ENCODE measurements around the gene DENND2C. TPM values are rescaled to one million over a fixed set of nuclear protein-coding genes. Genes with fewer than 3 reads are reported as not detected.
A peak's percentile ranks its signal among the peaks of the same experiment; 100 is the strongest.

DENND2C gene
- total RNA-seq, 1 donor from 2014 or later = 0.79 TPM

- H3K4me3 Mint-ChIP-seq = no peak overlapping the region
- H3K27me3 Mint-ChIP-seq (ENCODE audit: low read depth) = peaks cover 4% of the 10 kb centered on the region
- peaks cover 2% of the 10 kb centered on the region for H3K36me3 Mint-ChIP-seq (ENCODE audit: low read depth)
- H3K4me1 Mint-ChIP-seq = no peaks in the 10 kb centered on the region
- no peaks in the 10 kb centered on the region for H3K9me3 Mint-ChIP-seq
- no peak for TF ChIP-seq CTCF (conservative IDR thresholded peaks at IDR 0.05)
- no peak overlapping the region for H3K27ac Mint-ChIP-seq (ENCODE audit: unreplicated experiment)
- no peak for DNase-seq (ENCODE audit: low read depth, low spot score)
Observed at GRCh38 chr1:114595602-114596001, 74.2 kb downstream of the DENND2C start.

- no peaks in the 10 kb centered on the region for H3K9me3 Mint-ChIP-seq
- peaks cover 8% of the 10 kb centered on the region for H3K27me3 Mint-ChIP-seq (ENCODE audit: low read depth)
- no peaks in the 10 kb centered on the region for H3K4me1 Mint-ChIP-seq
- DNase-seq (ENCODE audit: low read depth, low spot score) = no peak
- H3K36me3 Mint-ChIP-seq (ENCODE audit: low read depth) = peaks cover 2% of the 10 kb centered on the region
- TF ChIP-seq CTCF (conservative IDR thresholded peaks at IDR 0.05) = no peak
- no peak overlapping the region for H3K4me3 Mint-ChIP-seq
- H3K27ac Mint-ChIP-seq (ENCODE audit: unreplicated experiment) = no peak overlapping the region
Observed at GRCh38 chr1:114594046-114594445, 75.8 kb downstream of the DENND2C start.

- peak overlapping the region; percentile 0 for H3K27ac Mint-ChIP-seq (ENCODE audit: unreplicated experiment)
- no peaks in the 10 kb centered on the region for H3K4me1 Mint-ChIP-seq
- no peak for TF ChIP-seq CTCF (conservative IDR thresholded peaks at IDR 0.05)
- DNase-seq (ENCODE audit: low read depth, low spot score) = no peak
- H3K9me3 Mint-ChIP-seq = no peaks in the 10 kb centered on the region
- peaks cover 18% of the 10 kb centered on the region for H3K27me3 Mint-ChIP-seq (ENCODE audit: low read depth)
- no peaks in the 10 kb centered on the region for H3K36me3 Mint-ChIP-seq (ENCODE audit: low read depth)
- H3K4me3 Mint-ChIP-seq = no peak overlapping the region
Observed at GRCh38 chr1:114589122-114589521, 80.7 kb downstream of the DENND2C start.

- Mint-ChIP-seq H3K27ac (ENCODE audit: unreplicated experiment) (no peak overlapping the region), H3K27me3 (ENCODE audit: low read depth) (peaks cover 22% of the 10 kb centered on the region), H3K4me3 (no peak overlapping the region), H3K9me3 (no peaks in the 10 kb centered on the region), H3K36me3 (ENCODE audit: low read depth) (no peaks in the 10 kb centered on the region), H3K4me1 (no peaks in the 10 kb centered on the region)
- no peak for TF ChIP-seq CTCF (conservative IDR thresholded peaks at IDR 0.05)
- DNase-seq (ENCODE audit: low read depth, low spot score) = no peak
Observed at GRCh38 chr1:114588196-114588689, 81.6 kb downstream of the DENND2C start.

GRCh38 chr1:114587203-114587991, 82.5 kb downstream of the DENND2C start:
- Mint-ChIP-seq H3K36me3 (ENCODE audit: low read depth) (no peaks in the 10 kb centered on the region), H3K27ac (ENCODE audit: unreplicated experiment) (no peak overlapping the region), H3K4me1 (peaks cover 4% of the 10 kb centered on the region), H3K9me3 (no peaks in the 10 kb centered on the region), H3K27me3 (ENCODE audit: low read depth) (peaks cover 24% of the 10 kb centered on the region), H3K4me3 (no peak overlapping the region)
- no peak for TF ChIP-seq CTCF (conservative IDR thresholded peaks at IDR 0.05)
- no peak for DNase-seq (ENCODE audit: low read depth, low spot score)

Measured in neural crest cell (in vitro differentiated cells).